MM.1S (cell line): Measurements from ENCODE around the gene LNPEP.

Experiments used
- DNase-seq: peaks from one replicate; pipeline ENCODE4 v3.0.0-alpha.2; 2015
- H2AFZ ChIP-seq: fragments of 300-600 bp; sonication (generic); 2 replicates; pipeline ENCODE4 v1.6.0; 2016; ENCODE audit warnings: antibody characterized with exemption, low read length
- H3F3A ChIP-seq: fragments of 300-600 bp; sonication (generic); 2 replicates; pipeline ENCODE4 v1.6.1; 2016; ENCODE audit warnings: mild to moderate bottlenecking, antibody characterized with exemption, low read length, moderate library complexity, mixed read lengths; ENCODE audit not compliant: insufficient read depth
- H3K27ac ChIP-seq: fragments of 300-600 bp; sonication (generic); 2 replicates; pipeline ENCODE4 v1.5.1; 2016; ENCODE audit warnings: mild to moderate bottlenecking, low read length
- H3K27me3 ChIP-seq: fragments of 300-600 bp; sonication (generic); replicated peaks from 2 replicates; pipeline ENCODE4 v1.6.0; 2016; ENCODE audit warnings: low read length; ENCODE audit not compliant: insufficient read depth
- H3K36me3 ChIP-seq: fragments of 300-600 bp; sonication (generic); replicated peaks from 2 replicates; pipeline ENCODE4 v1.6.1; 2016; ENCODE audit warnings: mild to moderate bottlenecking, low read length, mixed read lengths; ENCODE audit not compliant: insufficient read depth
- H3K4me1 ChIP-seq: fragments of 300-600 bp; sonication (generic); 2 replicates; pipeline ENCODE4 v1.6.1; 2016; ENCODE audit warnings: low read length, mixed read lengths
- H3K4me2 ChIP-seq: fragments of 300-600 bp; sonication (generic); 2 replicates; pipeline ENCODE4 v1.6.0; 2016; ENCODE audit warnings: low read depth, low read length
- H3K4me3 ChIP-seq: fragments of 300-600 bp; sonication (generic); 2 replicates; pipeline ENCODE4 v1.5.1; 2016; ENCODE audit warnings: low read length, mixed read lengths
- H3K79me2 ChIP-seq: fragments of 300-600 bp; sonication (generic); 2 replicates; pipeline ENCODE4 v1.6.1; 2016; ENCODE audit warnings: mixed run types, low read length, mixed read lengths
- H3K9ac ChIP-seq: fragments of 300-600 bp; sonication (generic); 2 replicates; pipeline ENCODE4 v1.6.1; 2016; ENCODE audit warnings: low read length, mixed read lengths
- H3K9me2 ChIP-seq: fragments of 300-600 bp; sonication (generic); replicated peaks from 2 replicates; pipeline ENCODE4 v1.6.1; 2016; ENCODE audit warnings: mild to moderate bottlenecking, low read length, mixed read lengths; ENCODE audit not compliant: insufficient read depth
- H3K9me3 ChIP-seq: fragments of 300-600 bp; sonication (generic); replicated peaks from 2 replicates; pipeline ENCODE4 v1.6.1; 2016; ENCODE audit warnings: mild to moderate bottlenecking, low read length, mixed read lengths; ENCODE audit not compliant: insufficient read depth
- H4K20me1 ChIP-seq: fragments of 300-600 bp; sonication (generic); 2 replicates; pipeline ENCODE4 v1.6.1; 2016; ENCODE audit warnings: mild to moderate bottlenecking, low read length, moderate library complexity, mixed read lengths; ENCODE audit not compliant: insufficient read depth
- CTCF ChIP-seq: fragments of 300-600 bp; sonication (generic); IDR thresholded peaks from 2 replicates; pipeline ENCODE4 v1.5.1; 2016; ENCODE audit warnings: antibody characterized with exemption, low read length, mixed read lengths
- EZH2 ChIP-seq: fragments of 300-600 bp; sonication (generic); optimal IDR thresholded peaks from 2 replicates; pipeline ENCODE3; 2017; ENCODE audit warnings: low read depth, mild to moderate bottlenecking, antibody characterized with exemption, low read length, mixed read lengths
- EZH2phosphoT487 ChIP-seq: fragments of 300-600 bp; sonication (generic); IDR thresholded peaks from 2 replicates; pipeline ENCODE4 v1.6.1; 2018; ENCODE audit warnings: antibody characterized with exemption, low read length

The LNPEP gene

GRCh38 chr5:97056263-97056662 is 120.4 kb downstream of the LNPEP start:
- no peak overlapping the region for H3K4me2 ChIP-seq
- no peaks in the 10 kb centered on the region for H3F3A ChIP-seq
- TF ChIP-seq EZH2 (no peak), CTCF (no peak), EZH2phosphoT487 (no peak)
- H3K27ac ChIP-seq, result no peak overlapping the region
- H3K27me3 ChIP-seq, result no peaks in the 10 kb centered on the region
- no peaks in the 10 kb centered on the region for H3K9me2 ChIP-seq
- no peaks in the 10 kb centered on the region for H4K20me1 ChIP-seq
- no peak overlapping the region for H3K9ac ChIP-seq
- no peak overlapping the region for H2AFZ ChIP-seq
- H3K4me1 ChIP-seq, result no peaks in the 10 kb centered on the region
- H3K4me3 ChIP-seq, result no peak overlapping the region
- no peaks in the 10 kb centered on the region for H3K36me3 ChIP-seq
- no peaks in the 10 kb centered on the region for H3K9me3 ChIP-seq
- DNase-seq, result no peak
- no peaks in the 10 kb centered on the region for H3K79me2 ChIP-seq

- no peaks in the 10 kb centered on the region for H3F3A ChIP-seq
- DNase-seq, result no peak
- no peaks in the 10 kb centered on the region for H4K20me1 ChIP-seq
- no peaks in the 10 kb centered on the region for H3K27me3 ChIP-seq
- H3K79me2 ChIP-seq, result no peaks in the 10 kb centered on the region
- no peaks in the 10 kb centered on the region for H3K9me3 ChIP-seq
- H3K9ac ChIP-seq, result no peak overlapping the region
- no peak overlapping the region for H3K4me3 ChIP-seq
- no peak overlapping the region for H2AFZ ChIP-seq
- TF ChIP-seq EZH2 (no peak), CTCF (no peak), EZH2phosphoT487 (no peak)
- no peaks in the 10 kb centered on the region for H3K36me3 ChIP-seq
- no peak overlapping the region for H3K27ac ChIP-seq
- H3K4me1 ChIP-seq, result no peaks in the 10 kb centered on the region
- H3K9me2 ChIP-seq, result no peaks in the 10 kb centered on the region
- no peak overlapping the region for H3K4me2 ChIP-seq
Measured at GRCh38 chr5:97062046-97062445, 126.2 kb downstream of the LNPEP start.

- H3F3A ChIP-seq, result no peaks in the 10 kb centered on the region
- H3K9me3 ChIP-seq, result no peaks in the 10 kb centered on the region
- no peak overlapping the region for H3K4me3 ChIP-seq
- no peaks in the 10 kb centered on the region for H3K27me3 ChIP-seq
- H3K79me2 ChIP-seq, result no peaks in the 10 kb centered on the region
- no peak overlapping the region for H2AFZ ChIP-seq
- no peaks in the 10 kb centered on the region for H4K20me1 ChIP-seq
- H3K27ac ChIP-seq, result no peak overlapping the region
- H3K4me1 ChIP-seq, result no peaks in the 10 kb centered on the region
- TF ChIP-seq EZH2phosphoT487, result no peak
- no peak for TF ChIP-seq CTCF
- TF ChIP-seq EZH2, result no peak
- DNase-seq, result no peak
- no peaks in the 10 kb centered on the region for H3K9me2 ChIP-seq
- H3K4me2 ChIP-seq, result no peak overlapping the region
- H3K9ac ChIP-seq, result no peak overlapping the region
- H3K36me3 ChIP-seq, result no peaks in the 10 kb centered on the region
Measured at GRCh38 chr5:97063251-97063650, 127.4 kb downstream of the LNPEP start.

GRCh38 chr5:97065475-97065874 is 129.6 kb downstream of the LNPEP start:
- Histone ChIP-seq H3K9me3 (no peaks in the 10 kb centered on the region), H3K27me3 (no peaks in the 10 kb centered on the region), H3K79me2 (no peaks in the 10 kb centered on the region), H3K9ac (no peak overlapping the region), H3K36me3 (no peaks in the 10 kb centered on the region), H4K20me1 (no peaks in the 10 kb centered on the region), H3K4me1 (no peaks in the 10 kb centered on the region), H2AFZ (no peak overlapping the region), H3K9me2 (no peaks in the 10 kb centered on the region), H3K4me3 (no peak overlapping the region), H3K27ac (no peak overlapping the region), H3K4me2 (no peak overlapping the region), H3F3A (no peaks in the 10 kb centered on the region)
- TF ChIP-seq EZH2 (no peak), EZH2phosphoT487 (no peak), CTCF (no peak)
- DNase-seq, result no peak
